Astrocyte (in vitro differentiated cells and primary cell): ENCODE measurements around the gene NR2F2. TPM values are rescaled to one million over a fixed set of nuclear protein-coding genes. Genes with fewer than 3 reads are reported as not detected.

Source experiments
- DNase-seq: peaks from one replicate; pipeline ENCODE4 v3.0.0-alpha.2; 2010; ENCODE audit warnings: low read depth
- FAIRE-seq: peaks from 2 replicates; lab custom pipeline; 2011; peaks lifted over from hg19 to GRCh38; lab: Jason Lieb, UNC
- H2AFZ ChIP-seq: 2 replicates; pipeline ENCODE4 v1.6.0; 2012; ENCODE audit warnings: low read depth, low read length, inconsistent platforms
- H3K27ac ChIP-seq: 2 replicates; pipeline ENCODE4 v1.5.1; 2011; ENCODE audit warnings: low read depth, low read length, inconsistent platforms
- H3K27me3 ChIP-seq: 2 replicates; pipeline ENCODE4 v1.6.0; 2011; ENCODE audit warnings: low read length, inconsistent platforms; ENCODE audit not compliant: insufficient read depth
- H3K36me3 ChIP-seq: 2 replicates; pipeline ENCODE4 v1.5.1; 2011; ENCODE audit warnings: low read length, inconsistent platforms; ENCODE audit not compliant: insufficient read depth
- H3K4me1 ChIP-seq: 2 replicates; pipeline ENCODE4 v1.5.1; 2011; ENCODE audit warnings: low read length, inconsistent platforms; ENCODE audit not compliant: insufficient read depth
- H3K4me2 ChIP-seq: 2 replicates; pipeline ENCODE4 v1.6.0; 2012; ENCODE audit warnings: low read length, inconsistent platforms
- H3K4me3 ChIP-seq: 2 replicates; pipeline ENCODE4 v1.5.1; 2011; ENCODE audit warnings: low read depth, mild to moderate bottlenecking, low read length, inconsistent platforms; ENCODE audit not compliant: insufficient read depth
- H3K79me2 ChIP-seq: 2 replicates; pipeline ENCODE4 v1.6.0; 2012; ENCODE audit warnings: mild to moderate bottlenecking, low read length, inconsistent platforms; ENCODE audit not compliant: insufficient read depth
- H3K9ac ChIP-seq: 2 replicates; pipeline ENCODE4 v1.6.0; 2012; ENCODE audit warnings: mild to moderate bottlenecking, low read length, inconsistent platforms
- H3K9me3 ChIP-seq: 2 replicates; pipeline ENCODE4 v1.5.1; 2012; ENCODE audit warnings: low read depth, mild to moderate bottlenecking, low read length, inconsistent platforms; ENCODE audit not compliant: insufficient read depth
- H4K20me1 ChIP-seq: 2 replicates; pipeline ENCODE4 v1.6.0; 2012; ENCODE audit warnings: low read length, inconsistent platforms; ENCODE audit not compliant: insufficient read depth
- H3K27ac Mint-ChIP-seq: one replicate; pipeline ENCODE4 v1.8.0; 2021; ENCODE audit warnings: mild to moderate bottlenecking, mixed read lengths; ENCODE audit not compliant: unreplicated experiment
- H3K27me3 Mint-ChIP-seq: one replicate; pipeline ENCODE4 v1.8.0; 2021; ENCODE audit warnings: low read depth, mixed read lengths; ENCODE audit not compliant: unreplicated experiment
- H3K36me3 Mint-ChIP-seq: one replicate; pipeline ENCODE4 v1.8.0; 2021; ENCODE audit warnings: low read depth, mixed read lengths; ENCODE audit not compliant: unreplicated experiment
- H3K4me1 Mint-ChIP-seq: one replicate; pipeline ENCODE4 v1.8.0; 2021; ENCODE audit warnings: low read depth, mixed read lengths; ENCODE audit not compliant: unreplicated experiment
- H3K4me3 Mint-ChIP-seq: one replicate; pipeline ENCODE4 v1.8.0; 2021; ENCODE audit warnings: mild to moderate bottlenecking, moderate library complexity, mixed read lengths; ENCODE audit not compliant: unreplicated experiment
- H3K9me3 Mint-ChIP-seq: one replicate; pipeline ENCODE4 v1.8.0; 2021; ENCODE audit warnings: mild to moderate bottlenecking, mixed read lengths; ENCODE audit not compliant: unreplicated experiment
- CTCF ChIP-seq: IDR thresholded peaks from 2 replicates; pipeline ENCODE4 v1.5.1; 2011; ENCODE audit warnings: low read depth, mild to moderate bottlenecking, inconsistent platforms, low read length, moderate library complexity; ENCODE audit not compliant: insufficient read depth
- EZH2 ChIP-seq: IDR thresholded peaks from 2 replicates; pipeline ENCODE4 v1.6.1; 2012; ENCODE audit warnings: mild to moderate bottlenecking, low read length, inconsistent platforms; ENCODE audit not compliant: insufficient read depth
- total RNA-seq: library from RNA; stranded (reverse); gene quantifications from 2 replicates; pipeline ENCODE4 v1.2.1, GENCODE V29; 2021

NR2F2 gene
- total RNA-seq, 1 donor from 2014 or later: 75.8 TPM

GRCh38 chr15:96297783-96298182 is 32.7 kb upstream of the NR2F2 start:
- no peaks in the 10 kb centered on the region for H3K4me1 Mint-ChIP-seq
- peaks cover 21% of the 10 kb centered on the region for H3K4me1 ChIP-seq
- H3K36me3 Mint-ChIP-seq: peaks cover 7% of the 10 kb centered on the region
- no peak for TF ChIP-seq CTCF
- no peak for TF ChIP-seq EZH2
- H4K20me1 ChIP-seq: no peaks in the 10 kb centered on the region
- peak overlapping the region; percentile 74 for H3K27ac ChIP-seq
- H3K27me3 ChIP-seq: no peaks in the 10 kb centered on the region
- H2AFZ ChIP-seq: no peak overlapping the region
- no peak overlapping the region for H3K4me3 ChIP-seq
- FAIRE-seq (no peak), DNase-seq (no peak)
- H3K27me3 Mint-ChIP-seq: no peaks in the 10 kb centered on the region
- H3K9me3 Mint-ChIP-seq: peaks cover 21% of the 10 kb centered on the region
- H3K79me2 ChIP-seq: peaks cover 5% of the 10 kb centered on the region
- H3K36me3 ChIP-seq: peaks cover 2% of the 10 kb centered on the region
- no peak overlapping the region for H3K4me3 Mint-ChIP-seq
- no peak overlapping the region for H3K4me2 ChIP-seq
- no peak overlapping the region for H3K27ac Mint-ChIP-seq
- no peak overlapping the region for H3K9ac ChIP-seq
- peaks cover 6% of the 10 kb centered on the region for H3K9me3 ChIP-seq

- no peaks in the 10 kb centered on the region for H3K4me1 Mint-ChIP-seq
- H3K4me3 Mint-ChIP-seq: no peak overlapping the region
- Histone ChIP-seq H3K27ac (no peak overlapping the region), H4K20me1 (no peaks in the 10 kb centered on the region), H3K4me1 (peaks cover 21% of the 10 kb centered on the region), H3K4me2 (no peak overlapping the region), H3K9me3 (peaks cover 6% of the 10 kb centered on the region), H3K27me3 (no peaks in the 10 kb centered on the region), H3K4me3 (no peak overlapping the region), H3K36me3 (peaks cover 2% of the 10 kb centered on the region), H3K9ac (no peak overlapping the region), H2AFZ (no peak overlapping the region), H3K79me2 (peaks cover 5% of the 10 kb centered on the region)
- H3K9me3 Mint-ChIP-seq: peaks cover 21% of the 10 kb centered on the region
- no peaks in the 10 kb centered on the region for H3K27me3 Mint-ChIP-seq
- no peak overlapping the region for H3K27ac Mint-ChIP-seq
- no peak for DNase-seq
- FAIRE-seq: no peak
- TF ChIP-seq CTCF (no peak), EZH2 (no peak)
- H3K36me3 Mint-ChIP-seq: peaks cover 7% of the 10 kb centered on the region
Measured at GRCh38 chr15:96298217-96298616, 32.3 kb upstream of the NR2F2 start.

GRCh38 chr15:96300836-96301235 is 29.7 kb upstream of the NR2F2 start:
- TF ChIP-seq CTCF (no peak), EZH2 (no peak)
- Mint-ChIP-seq H3K36me3 (peaks cover 7% of the 10 kb centered on the region), H3K27me3 (no peaks in the 10 kb centered on the region), H3K4me1 (no peaks in the 10 kb centered on the region), H3K9me3 (peaks cover 20% of the 10 kb centered on the region), H3K4me3 (no peak overlapping the region), H3K27ac (no peak overlapping the region)
- Histone ChIP-seq H3K4me1 (peaks cover 12% of the 10 kb centered on the region), H3K27me3 (no peaks in the 10 kb centered on the region), H3K9ac (no peak overlapping the region), H3K79me2 (peaks cover 2% of the 10 kb centered on the region), H3K4me2 (no peak overlapping the region), H3K4me3 (no peak overlapping the region), H2AFZ (no peak overlapping the region), H4K20me1 (no peaks in the 10 kb centered on the region), H3K9me3 (peaks cover 6% of the 10 kb centered on the region), H3K36me3 (peaks cover 2% of the 10 kb centered on the region), H3K27ac (no peak overlapping the region)
- no peak for FAIRE-seq
- no peak for DNase-seq
